ENCODE results near the gene LAIR1. TPM values are rescaled to one million over a fixed set of nuclear protein-coding genes. Genes with fewer than 3 reads are reported as not detected.

LAIR1 gene
- total and polyA plus RNA-seq, 2 experiments from 2014 or later: 0.10 to 1.3 TPM

DNA sequence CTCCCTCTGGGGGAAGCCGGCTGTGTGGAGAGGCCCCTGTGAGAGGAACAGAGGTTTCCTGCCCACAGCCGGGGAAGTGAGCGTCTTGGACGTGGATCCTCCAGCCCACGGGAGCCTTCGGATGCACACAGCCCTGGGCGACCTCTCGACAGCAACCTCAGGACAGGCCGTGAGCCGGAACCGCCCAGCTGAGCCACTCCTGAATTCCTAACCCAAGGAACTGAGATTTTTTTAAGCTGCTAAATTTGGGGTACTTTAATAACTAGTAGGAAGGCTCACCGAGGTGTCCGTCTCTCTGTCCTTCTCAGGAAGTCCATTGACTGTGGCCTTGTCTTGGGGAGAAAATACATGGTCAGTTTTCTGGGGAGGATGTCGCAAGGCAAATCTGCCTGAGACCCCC, 9.1 kb downstream of the LAIR1 start:
- Mint-ChIP-seq H3K9me3 (no peaks in the 10 kb centered on the region), H3K4me3 (no peak overlapping the region), H3K27ac (no peak overlapping the region), H3K4me1 (no peaks in the 10 kb centered on the region), H3K36me3 (ENCODE audit: low read depth) (no peaks in the 10 kb centered on the region; the same call in 2 of the 3 replicates), H3K27me3 (ENCODE audit: insufficient read depth, low read depth, poor library complexity) (peaks cover 4% of the 10 kb centered on the region)
- Histone ChIP-seq H3K79me2 (replicated peaks; ENCODE audit: insufficient read depth) (no peaks in the 10 kb centered on the region), H3K4me3 (no peak overlapping the region), H3K36me3 (ENCODE audit: insufficient read depth) (no peaks in the 10 kb centered on the region), H3K9me2 (ENCODE audit: insufficient read depth) (no peaks in the 10 kb centered on the region), H3K4me1 (ENCODE audit: insufficient read depth) (no peaks in the 10 kb centered on the region), H3K4me2 (no peak overlapping the region), H2AFZ (0 out of 2 replicates have a peak overlapping the region, but pooled peaks have one; percentile 5), H4K20me1 (replicated peaks; ENCODE audit: insufficient read depth) (no peaks in the 10 kb centered on the region), H3K27me3 (ENCODE audit: insufficient read depth) (no peaks in the 10 kb centered on the region), H3K27ac (ENCODE audit: low read depth) (no peak overlapping the region), H3F3A (replicated peaks; ENCODE audit: low read depth) (no peaks in the 10 kb centered on the region)
- no peak for DNase-seq (ENCODE audit: low spot score)
- no peak for ATAC-seq
- TF ChIP-seq EZH2phosphoT487 (IDR thresholded peaks at IDR 0.05; ENCODE audit: unreplicated experiment): no peak
- TF ChIP-seq ZNF331 (CRISPR knock-in tag; IDR thresholded peaks at IDR 0.05; ENCODE audit: low read depth): peak; percentile 50

DNA sequence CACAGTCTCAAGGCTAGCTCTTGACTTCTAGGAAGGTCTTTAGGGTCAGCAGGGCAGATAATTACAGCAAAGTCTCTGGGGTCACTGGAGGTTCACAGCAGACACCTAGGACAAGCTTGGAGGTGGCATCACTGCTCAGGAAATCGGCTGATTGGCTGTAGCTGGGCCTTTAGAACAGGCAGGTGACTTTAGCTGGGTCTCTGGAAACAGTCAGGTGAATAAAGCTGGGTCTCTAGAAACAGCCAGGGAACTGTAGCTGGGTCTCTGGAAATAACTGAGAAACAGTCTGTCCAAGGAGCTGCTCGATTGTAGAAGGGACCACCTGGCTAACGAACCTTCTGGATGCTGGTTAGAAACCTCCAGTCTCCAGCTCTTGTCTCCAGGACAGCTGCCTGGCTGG, 10.0 kb downstream of the LAIR1 start:
- TF ChIP-seq, protein P1, sequence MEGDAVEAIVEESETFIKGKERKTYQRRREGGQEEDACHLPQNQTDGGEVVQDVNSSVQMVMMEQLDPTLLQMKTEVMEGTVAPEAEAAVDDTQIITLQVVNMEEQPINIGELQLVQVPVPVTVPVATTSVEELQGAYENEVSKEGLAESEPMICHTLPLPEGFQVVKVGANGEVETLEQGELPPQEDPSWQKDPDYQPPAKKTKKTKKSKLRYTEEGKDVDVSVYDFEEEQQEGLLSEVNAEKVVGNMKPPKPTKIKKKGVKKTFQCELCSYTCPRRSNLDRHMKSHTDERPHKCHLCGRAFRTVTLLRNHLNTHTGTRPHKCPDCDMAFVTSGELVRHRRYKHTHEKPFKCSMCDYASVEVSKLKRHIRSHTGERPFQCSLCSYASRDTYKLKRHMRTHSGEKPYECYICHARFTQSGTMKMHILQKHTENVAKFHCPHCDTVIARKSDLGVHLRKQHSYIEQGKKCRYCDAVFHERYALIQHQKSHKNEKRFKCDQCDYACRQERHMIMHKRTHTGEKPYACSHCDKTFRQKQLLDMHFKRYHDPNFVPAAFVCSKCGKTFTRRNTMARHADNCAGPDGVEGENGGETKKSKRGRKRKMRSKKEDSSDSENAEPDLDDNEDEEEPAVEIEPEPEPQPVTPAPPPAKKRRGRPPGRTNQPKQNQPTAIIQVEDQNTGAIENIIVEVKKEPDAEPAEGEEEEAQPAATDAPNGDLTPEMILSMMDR (conservative IDR thresholded peaks at IDR 0.05; ENCODE audit: low read depth in 2 of 2): no peak
- no peak for TF ChIP-seq JUNB (IDR thresholded peaks at IDR 0.05; ENCODE audit: unreplicated experiment)
- TF ChIP-seq POLR2AphosphoS5 (IDR thresholded peaks at IDR 0.05; ENCODE audit: low read depth): no peak
- Histone ChIP-seq H3K9me2 (ENCODE audit: insufficient read depth) (no peaks in the 10 kb centered on the region), H3K4me3 (no peak overlapping the region), H3K27me3 (ENCODE audit: insufficient read depth) (no peaks in the 10 kb centered on the region), H3K4me2 (no peak overlapping the region), H4K20me1 (replicated peaks; ENCODE audit: insufficient read depth) (no peaks in the 10 kb centered on the region), H3K79me2 (replicated peaks; ENCODE audit: insufficient read depth) (no peaks in the 10 kb centered on the region), H3K36me3 (ENCODE audit: insufficient read depth) (no peaks in the 10 kb centered on the region), H3F3A (replicated peaks; ENCODE audit: low read depth) (no peaks in the 10 kb centered on the region), H2AFZ (no peak overlapping the region), H3K27ac (ENCODE audit: low read depth) (no peak overlapping the region), H3K4me1 (ENCODE audit: insufficient read depth) (no peaks in the 10 kb centered on the region)
- DNase-seq (ENCODE audit: low spot score) (no peak), ATAC-seq (no peak)
- Mint-ChIP-seq H3K9me3 (no peaks in the 10 kb centered on the region), H3K27ac (no peak overlapping the region), H3K36me3 (ENCODE audit: low read depth) (no peaks in the 10 kb centered on the region; the same call in 2 of the 3 replicates), H3K4me1 (no peaks in the 10 kb centered on the region), H3K27me3 (ENCODE audit: insufficient read depth, low read depth, poor library complexity) (peaks cover 4% of the 10 kb centered on the region), H3K4me3 (no peak overlapping the region)

DNA sequence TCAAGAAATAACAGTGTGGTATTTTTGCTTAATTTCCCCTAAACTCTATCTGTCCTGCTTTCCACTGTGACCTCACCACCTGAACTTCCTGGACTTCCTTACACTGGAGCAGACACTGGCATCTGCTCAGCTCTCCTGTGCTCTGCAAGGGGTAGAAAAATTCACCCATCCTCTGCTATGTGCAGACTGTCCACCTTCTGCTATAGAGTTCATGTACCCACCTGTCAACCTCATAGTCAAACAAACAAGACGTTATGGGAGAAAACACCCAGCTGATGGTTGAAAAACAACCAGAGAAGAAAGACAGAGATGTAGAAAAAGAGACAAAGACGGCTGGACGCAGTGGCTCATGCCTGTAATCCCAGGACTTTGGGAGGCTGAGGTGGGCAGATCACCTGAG, 12.2 kb downstream of the LAIR1 start:
- Histone ChIP-seq H3K27ac (ENCODE audit: low read depth) (no peak overlapping the region), H3K36me3 (ENCODE audit: insufficient read depth) (no peaks in the 10 kb centered on the region), H3F3A (replicated peaks; ENCODE audit: low read depth) (no peaks in the 10 kb centered on the region), H3K4me3 (no peak overlapping the region), H3K4me2 (no peak overlapping the region), H3K27me3 (ENCODE audit: insufficient read depth) (no peaks in the 10 kb centered on the region), H3K4me1 (ENCODE audit: insufficient read depth) (no peaks in the 10 kb centered on the region), H3K9me2 (ENCODE audit: insufficient read depth) (no peaks in the 10 kb centered on the region), H2AFZ (no peak overlapping the region), H3K79me2 (replicated peaks; ENCODE audit: insufficient read depth) (no peaks in the 10 kb centered on the region), H4K20me1 (replicated peaks; ENCODE audit: insufficient read depth) (no peaks in the 10 kb centered on the region)
- no peak overlapping the region for H3K4me3 Mint-ChIP-seq
- no peak overlapping the region for H3K27ac Mint-ChIP-seq
- DNase-seq (ENCODE audit: low spot score) (no peak), ATAC-seq (no peak)
- peaks cover 6% of the 10 kb centered on the region; the same call in 1 of the 3 replicates for H3K36me3 Mint-ChIP-seq (ENCODE audit: low read depth)
- H3K4me1 Mint-ChIP-seq: no peaks in the 10 kb centered on the region
- H3K9me3 Mint-ChIP-seq: peaks cover 7% of the 10 kb centered on the region
- peaks cover 11% of the 10 kb centered on the region for H3K27me3 Mint-ChIP-seq (ENCODE audit: insufficient read depth, low read depth, poor library complexity)
- TF ChIP-seq NANOG (IDR thresholded peaks at IDR 0.05; ENCODE audit: borderline replicate concordance) (no peak), POLR2AphosphoS5 (IDR thresholded peaks at IDR 0.05; ENCODE audit: low read depth) (no peak), EZH2 (IDR thresholded peaks at IDR 0.05; ENCODE audit: low read depth, unreplicated experiment) (no peak), JUNB (IDR thresholded peaks at IDR 0.05; ENCODE audit: unreplicated experiment) (no peak), STAT1 (IDR thresholded peaks at IDR 0.05; ENCODE audit: unreplicated experiment) (no peak), CREB1 (CRISPR knock-in tag; IDR thresholded peaks at IDR 0.05; ENCODE audit: low read depth) (no peak)
- TF ChIP-seq, protein P2, sequence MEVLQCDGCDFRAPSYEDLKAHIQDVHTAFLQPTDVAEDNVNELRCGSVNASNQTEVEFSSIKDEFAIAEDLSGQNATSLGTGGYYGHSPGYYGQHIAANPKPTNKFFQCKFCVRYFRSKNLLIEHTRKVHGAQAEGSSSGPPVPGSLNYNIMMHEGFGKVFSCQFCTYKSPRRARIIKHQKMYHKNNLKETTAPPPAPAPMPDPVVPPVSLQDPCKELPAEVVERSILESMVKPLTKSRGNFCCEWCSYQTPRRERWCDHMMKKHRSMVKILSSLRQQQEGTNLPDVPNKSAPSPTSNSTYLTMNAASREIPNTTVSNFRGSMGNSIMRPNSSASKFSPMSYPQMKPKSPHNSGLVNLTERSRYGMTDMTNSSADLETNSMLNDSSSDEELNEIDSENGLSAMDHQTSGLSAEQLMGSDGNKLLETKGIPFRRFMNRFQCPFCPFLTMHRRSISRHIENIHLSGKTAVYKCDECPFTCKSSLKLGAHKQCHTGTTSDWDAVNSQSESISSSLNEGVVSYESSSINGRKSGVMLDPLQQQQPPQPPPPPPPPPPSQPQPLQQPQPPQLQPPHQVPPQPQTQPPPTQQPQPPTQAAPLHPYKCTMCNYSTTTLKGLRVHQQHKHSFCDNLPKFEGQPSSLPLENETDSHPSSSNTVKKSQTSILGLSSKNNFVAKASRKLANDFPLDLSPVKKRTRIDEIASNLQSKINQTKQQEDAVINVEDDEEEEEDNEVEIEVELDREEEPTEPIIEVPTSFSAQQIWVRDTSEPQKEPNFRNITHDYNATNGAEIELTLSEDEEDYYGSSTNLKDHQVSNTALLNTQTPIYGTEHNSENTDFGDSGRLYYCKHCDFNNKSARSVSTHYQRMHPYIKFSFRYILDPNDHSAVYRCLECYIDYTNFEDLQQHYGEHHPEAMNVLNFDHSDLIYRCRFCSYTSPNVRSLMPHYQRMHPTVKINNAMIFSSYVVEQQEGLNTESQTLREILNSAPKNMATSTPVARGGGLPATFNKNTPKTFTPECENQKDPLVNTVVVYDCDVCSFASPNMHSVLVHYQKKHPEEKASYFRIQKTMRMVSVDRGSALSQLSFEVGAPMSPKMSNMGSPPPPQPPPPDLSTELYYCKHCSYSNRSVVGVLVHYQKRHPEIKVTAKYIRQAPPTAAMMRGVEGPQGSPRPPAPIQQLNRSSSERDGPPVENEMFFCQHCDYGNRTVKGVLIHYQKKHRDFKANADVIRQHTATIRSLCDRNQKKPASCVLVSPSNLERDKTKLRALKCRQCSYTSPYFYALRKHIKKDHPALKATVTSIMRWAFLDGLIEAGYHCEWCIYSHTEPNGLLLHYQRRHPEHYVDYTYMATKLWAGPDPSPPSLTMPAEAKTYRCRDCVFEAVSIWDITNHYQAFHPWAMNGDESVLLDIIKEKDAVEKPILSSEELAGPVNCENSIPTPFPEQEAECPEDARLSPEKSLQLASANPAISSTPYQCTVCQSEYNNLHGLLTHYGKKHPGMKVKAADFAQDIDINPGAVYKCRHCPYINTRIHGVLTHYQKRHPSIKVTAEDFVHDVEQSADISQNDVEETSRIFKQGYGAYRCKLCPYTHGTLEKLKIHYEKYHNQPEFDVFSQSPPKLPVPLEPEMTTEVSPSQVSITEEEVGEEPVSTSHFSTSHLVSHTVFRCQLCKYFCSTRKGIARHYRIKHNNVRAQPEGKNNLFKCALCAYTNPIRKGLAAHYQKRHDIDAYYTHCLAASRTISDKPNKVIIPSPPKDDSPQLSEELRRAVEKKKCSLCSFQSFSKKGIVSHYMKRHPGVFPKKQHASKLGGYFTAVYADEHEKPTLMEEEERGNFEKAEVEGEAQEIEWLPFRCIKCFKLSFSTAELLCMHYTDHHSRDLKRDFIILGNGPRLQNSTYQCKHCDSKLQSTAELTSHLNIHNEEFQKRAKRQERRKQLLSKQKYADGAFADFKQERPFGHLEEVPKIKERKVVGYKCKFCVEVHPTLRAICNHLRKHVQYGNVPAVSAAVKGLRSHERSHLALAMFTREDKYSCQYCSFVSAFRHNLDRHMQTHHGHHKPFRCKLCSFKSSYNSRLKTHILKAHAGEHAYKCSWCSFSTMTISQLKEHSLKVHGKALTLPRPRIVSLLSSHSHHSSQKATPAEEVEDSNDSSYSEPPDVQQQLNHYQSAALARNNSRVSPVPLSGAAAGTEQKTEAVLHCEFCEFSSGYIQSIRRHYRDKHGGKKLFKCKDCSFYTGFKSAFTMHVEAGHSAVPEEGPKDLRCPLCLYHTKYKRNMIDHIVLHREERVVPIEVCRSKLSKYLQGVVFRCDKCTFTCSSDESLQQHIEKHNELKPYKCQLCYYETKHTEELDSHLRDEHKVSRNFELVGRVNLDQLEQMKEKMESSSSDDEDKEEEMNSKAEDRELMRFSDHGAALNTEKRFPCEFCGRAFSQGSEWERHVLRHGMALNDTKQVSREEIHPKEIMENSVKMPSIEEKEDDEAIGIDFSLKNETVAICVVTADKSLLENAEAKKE (CRISPR knock-in tag; IDR thresholded peaks at IDR 0.05): no peak

Measured in GM23338 (cell line).